Measurements from ENCODE around the gene FANCL. TPM values are rescaled to one million over a fixed set of nuclear protein-coding genes. Genes with fewer than 3 reads are reported as not detected.
"Not testable (repeated sequence)": the region's sequence is repeated elsewhere in the genome, so short reads cannot be mapped to it uniquely, and the experiment has no call there.

The FANCL gene
- total and polyA plus RNA-seq, 3 donors from 2014 or later, result 27.8 to 52.3 (median 36.6) TPM

GRCh38 chr2:58127111-58127510 is 114.0 kb downstream of the FANCL start:
- WGBS, 2 donors, result 92 to 93% methylated on average over 3 of the region's 3 CpGs
- no peaks in the 10 kb centered on the region for H3K9me3 ChIP-seq
- no peak overlapping the region for H3K4me3 ChIP-seq
- H3K27ac ChIP-seq, result no peak overlapping the region
- no peak for TF ChIP-seq POLR2A (IDR thresholded peaks at IDR 0.05)
- TF ChIP-seq CTCF (IDR thresholded peaks at IDR 0.05), result no peak
- intact Hi-C loops (cut with DNase I; ENCODE audit: low total_unique reads), result no loop called here
- H3K27me3 ChIP-seq, result no peaks in the 10 kb centered on the region
- H3K4me1 ChIP-seq, result no peaks in the 10 kb centered on the region
- no peak for DNase-seq
- no peaks in the 10 kb centered on the region for H3K36me3 ChIP-seq (ENCODE audit: low read depth, missing control alignments)

- no peak for TF ChIP-seq CTCF (IDR thresholded peaks at IDR 0.05)
- H3K27me3 ChIP-seq, result no peaks in the 10 kb centered on the region
- intact Hi-C loops (cut with DNase I; ENCODE audit: low total_unique reads), result no loop called here
- no peaks in the 10 kb centered on the region for H3K9me3 ChIP-seq
- WGBS, 2 donors, result 90 to 99% methylated on average over 3 of the region's 3 CpGs
- no peaks in the 10 kb centered on the region for H3K36me3 ChIP-seq (ENCODE audit: low read depth, missing control alignments)
- no peak for DNase-seq
- no peaks in the 10 kb centered on the region for H3K4me1 ChIP-seq
- no peak overlapping the region for H3K4me3 ChIP-seq
- no peak overlapping the region for H3K27ac ChIP-seq
These were observed 118.6 kb downstream of the FANCL start for GRCh38 chr2:58122540-58122939.

GRCh38 chr2:58122040-58122439 is 119.1 kb downstream of the FANCL start:
- WGBS, 2 donors, result 82 to 87% methylated on average over 3 of the region's 3 CpGs
- H3K4me3 ChIP-seq, result no peak overlapping the region
- H3K27me3 ChIP-seq, result no peaks in the 10 kb centered on the region
- H3K27ac ChIP-seq, result no peak overlapping the region
- H3K9me3 ChIP-seq, result no peaks in the 10 kb centered on the region
- no peak for TF ChIP-seq POLR2A (IDR thresholded peaks at IDR 0.05)
- TF ChIP-seq CTCF (IDR thresholded peaks at IDR 0.05), result no peak
- intact Hi-C loops (cut with DNase I; ENCODE audit: low total_unique reads), result no loop called here
- DNase-seq, result no peak
- H3K36me3 ChIP-seq (ENCODE audit: low read depth, missing control alignments), result no peaks in the 10 kb centered on the region
- no peaks in the 10 kb centered on the region for H3K4me1 ChIP-seq

- TF ChIP-seq POLR2A (IDR thresholded peaks at IDR 0.05) (no peak), CTCF (IDR thresholded peaks at IDR 0.05) (no peak)
- intact Hi-C loops (cut with DNase I; ENCODE audit: low total_unique reads), result no loop called here
- Histone ChIP-seq H3K4me3 (no peak overlapping the region), H3K4me1 (no peaks in the 10 kb centered on the region), H3K27me3 (no peaks in the 10 kb centered on the region), H3K9me3 (no peaks in the 10 kb centered on the region), H3K36me3 (ENCODE audit: low read depth, missing control alignments) (no peaks in the 10 kb centered on the region), H3K27ac (no peak overlapping the region)
- DNase-seq, result no peak
- WGBS, 2 donors, result 95 to 96% methylated on average over 5 of the region's 5 CpGs
These were observed 120.4 kb downstream of the FANCL start for GRCh38 chr2:58120626-58121229.

GRCh38 chr2:58113563-58113962 is 127.6 kb downstream of the FANCL start:
- H3K27me3 ChIP-seq; H3K9me3 ChIP-seq; intact Hi-C loops (cut with DNase I; ENCODE audit: low total_unique reads); H3K4me3 ChIP-seq; H3K4me1 ChIP-seq; DNase-seq; H3K36me3 ChIP-seq (ENCODE audit: low read depth, missing control alignments); H3K27ac ChIP-seq: not testable (repeated sequence)
- 94 to 97% methylated on average over 9 of the region's 9 CpGs for WGBS, 2 donors

All from testis (tissue), 3 donors.